OCI-LY7 (cell line): Measurements from ENCODE around the gene SLFN14. TPM values are rescaled to one million over a fixed set of nuclear protein-coding genes. Genes with fewer than 3 reads are reported as not detected.

ENCODE experiments used
- BruUV-seq: library from RNA; stranded (reverse); fragments of 400-500 nt; replicated peaks from 2 replicates; lab custom pipeline; 2021; lab: Mats Ljungman, UMichigan
- CTCF ChIA-PET: fragments of 300-600 bp; sonication (Branson Sonifier 250); formaldehyde crosslinking; loops from one replicate; lab custom pipeline; 2022; ENCODE audit warnings: antibody characterized with exemption; ENCODE audit not compliant: unreplicated experiment; lab: Charles Lee
- POLR2A ChIA-PET: fragments of 300-600 bp; sonication (Branson Sonifier 250); formaldehyde crosslinking; loops from one replicate; lab custom pipeline; 2022; ENCODE audit warnings: antibody characterized with exemption; lab: Charles Lee
- DNase-seq: peaks from one replicate; pipeline ENCODE4 v3.0.0-alpha.2; 2015; ENCODE audit warnings: low spot score
- H2AFZ ChIP-seq: fragments of 200-600 bp; sonication (generic), shearing (Covaris generic); 2 replicates; pipeline ENCODE4 v1.6.1; 2014; ENCODE audit warnings: mild to moderate bottlenecking, antibody characterized with exemption, low read length, moderate library complexity
- H3K27ac ChIP-seq: fragments of 200-600 bp; sonication (generic); 2 replicates; pipeline ENCODE4 v1.5.1; 2014; ENCODE audit warnings: mixed run types, low read depth, mild to moderate bottlenecking, moderate library complexity, low read length, inconsistent platforms; ENCODE audit not compliant: poor library complexity, severe bottlenecking
- H3K36me3 ChIP-seq: fragments of 200-600 bp; sonication (generic); 2 replicates; pipeline ENCODE4 v1.6.1; 2014; ENCODE audit warnings: mild to moderate bottlenecking, antibody characterized with exemption, low read length, moderate library complexity, mixed read lengths; ENCODE audit not compliant: insufficient read depth
- H3K4me1 ChIP-seq: fragments of 200-600 bp; sonication (generic); 2 replicates; pipeline ENCODE4 v1.5.1; 2014; ENCODE audit warnings: mild to moderate bottlenecking, low read length; ENCODE audit not compliant: insufficient read depth, poor library complexity, severe bottlenecking
- H3K4me2 ChIP-seq: fragments of 200-600 bp; sonication (generic); 2 replicates; pipeline ENCODE4 v1.6.1; 2014; ENCODE audit warnings: mild to moderate bottlenecking, low read length
- H3K4me3 ChIP-seq: fragments of 200-600 bp; sonication (generic); 2 replicates; pipeline ENCODE4 v1.5.1; 2014; ENCODE audit warnings: mild to moderate bottlenecking, low read depth, low read length; ENCODE audit not compliant: poor library complexity, severe bottlenecking
- H3K79me2 ChIP-seq: fragments of 200-600 bp; sonication (generic); 2 replicates; pipeline ENCODE4 v1.6.1; 2016; ENCODE audit warnings: low read depth, mild to moderate bottlenecking, low read length, moderate library complexity, mixed read lengths; ENCODE audit not compliant: insufficient read depth
- H3K9me2 ChIP-seq: fragments of 200-600 bp; sonication (generic); 2 replicates; pipeline ENCODE4 v1.6.1; 2016; ENCODE audit warnings: mild to moderate bottlenecking, low read length, mixed read lengths; ENCODE audit not compliant: insufficient read depth
- H3K9me3 ChIP-seq: fragments of 200-600 bp; sonication (generic); 2 replicates; pipeline ENCODE4 v1.6.1; 2014; ENCODE audit warnings: mild to moderate bottlenecking, mixed run types, low read length, mixed read lengths
- H4K20me1 ChIP-seq: fragments of 200-600 bp; sonication (generic); 2 replicates; pipeline ENCODE4 v1.6.1; 2014; ENCODE audit warnings: mild to moderate bottlenecking, antibody characterized with exemption, low read length, moderate library complexity, mixed read lengths; ENCODE audit not compliant: insufficient read depth
- CTCF ChIP-seq: fragments of 200-600 bp; sonication (generic); conservative IDR thresholded peaks from 2 replicates; pipeline ENCODE4 v1.5.1; 2014; ENCODE audit warnings: mild to moderate bottlenecking, antibody characterized with exemption, low read length, moderate library complexity, mixed read lengths
- EZH2phosphoT487 ChIP-seq: fragments of 200-600 bp; sonication (generic); IDR thresholded peaks from 2 replicates; pipeline ENCODE4 v1.6.1; 2018; ENCODE audit warnings: low read depth, borderline replicate concordance, mild to moderate bottlenecking, mixed run types, antibody characterized with exemption, low read length, moderate library complexity, mixed read lengths
- intact Hi-C: fragments of 100-400 bp; cut with micrococcal nuclease; formaldehyde crosslinking; loops from one replicate; pipeline ENCODE4 v1.10.0; 2022; ENCODE audit not compliant: unreplicated experiment
- total RNA-seq, 2 experiments: library from RNA; depleted of rRNA in 1 of 2; stranded (reverse); fragments of >200 nt in 1 of 2; shearing (Covaris generic) in 1 of 2; gene quantifications; 2 replicates each; pipeline ENCODE4 v1.2.3, GENCODE V29; 2014 to 2022

The SLFN14 gene
- total RNA-seq, 2 experiments from 2014 or later, result not detected

DNA sequence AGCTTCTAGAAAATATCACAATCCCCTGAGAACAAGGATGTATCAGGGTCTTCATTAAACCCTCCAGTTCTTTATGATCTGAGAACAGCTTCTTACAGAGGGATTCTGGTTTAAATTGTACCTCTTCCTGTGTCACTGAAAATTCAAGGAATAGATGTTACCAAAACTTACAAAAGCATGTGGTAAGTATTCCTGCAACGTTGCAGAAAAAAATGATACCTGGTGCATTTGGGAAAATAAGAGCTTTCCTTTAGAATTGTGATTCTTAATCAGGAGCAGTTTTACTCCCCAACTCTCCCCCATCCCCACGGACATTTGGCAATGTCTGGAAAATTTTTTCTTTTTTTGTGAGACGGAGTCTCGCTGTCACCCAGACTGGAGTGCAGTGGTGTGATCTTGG lies 7.3 kb downstream of the SLFN14 start:
- Histone ChIP-seq H3K27ac (no peak overlapping the region), H3K4me3 (no peak overlapping the region), H3K36me3 (no peaks in the 10 kb centered on the region), H3K4me2 (no peak overlapping the region), H3K4me1 (no peaks in the 10 kb centered on the region), H3K9me3 (no peaks in the 10 kb centered on the region), H4K20me1 (no peaks in the 10 kb centered on the region), H3K9me2 (no peaks in the 10 kb centered on the region), H3K79me2 (no peaks in the 10 kb centered on the region), H2AFZ (no peak overlapping the region)
- no peak for DNase-seq
- ChIA-PET POLR2A (interaction anchor here (0.7 kb wide), 2 partner anchors 9 to 48 kb away, joined by 3 to 4 read pairs; no protein-coding TSS in a partner anchor), CTCF (no interaction called here)
- TF ChIP-seq EZH2phosphoT487 (no peak), CTCF (no peak)
- intact Hi-C loops, result no loop called here
- no TSS peak for BruUV-seq

GRCh38 chr17:35548978-35549377 lies 11.6 kb downstream of the SLFN14 start:
- no peaks in the 10 kb centered on the region for H3K9me3 ChIP-seq
- H3K79me2 ChIP-seq, result no peaks in the 10 kb centered on the region
- no peak overlapping the region for H3K27ac ChIP-seq
- TF ChIP-seq CTCF, result no peak
- TF ChIP-seq EZH2phosphoT487, result no peak
- intact Hi-C loops, result no loop called here
- no peaks in the 10 kb centered on the region for H4K20me1 ChIP-seq
- no peak for DNase-seq
- no peaks in the 10 kb centered on the region for H3K36me3 ChIP-seq
- H3K9me2 ChIP-seq, result no peaks in the 10 kb centered on the region
- BruUV-seq, result no TSS peak
- H2AFZ ChIP-seq, result no peak overlapping the region
- no peak overlapping the region for H3K4me2 ChIP-seq
- ChIA-PET POLR2A (no interaction called here), CTCF (no interaction called here)
- H3K4me1 ChIP-seq, result no peaks in the 10 kb centered on the region
- no peak overlapping the region for H3K4me3 ChIP-seq

DNA sequence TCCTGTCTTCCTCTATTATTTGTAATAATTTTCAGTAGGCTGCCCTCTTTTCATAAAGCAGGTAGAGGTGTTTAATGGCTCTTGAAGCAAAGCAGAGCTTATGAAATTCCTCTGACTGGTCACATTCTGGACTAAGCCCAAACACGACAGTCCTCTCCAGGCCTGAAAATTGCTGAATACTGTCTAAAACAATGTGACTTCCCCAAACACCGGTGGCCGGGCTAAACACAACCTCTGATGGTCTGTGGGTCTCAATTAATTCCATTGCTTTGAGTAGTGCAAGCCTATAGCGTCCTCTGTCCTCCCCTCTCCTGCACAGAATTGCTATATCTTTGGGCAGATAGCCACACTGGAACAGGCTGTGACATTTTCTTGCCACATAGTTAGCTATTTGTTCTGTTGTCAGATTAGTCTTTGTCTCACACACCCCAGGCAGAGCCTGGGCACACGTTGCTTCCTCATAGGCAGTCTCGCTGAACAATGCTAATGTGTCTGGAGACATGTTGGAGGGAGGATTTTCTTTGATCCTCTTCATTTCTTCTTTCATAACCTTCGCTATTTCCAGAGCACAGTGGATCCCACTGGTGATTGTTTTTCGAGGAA lies 12.3 kb downstream of the SLFN14 start:
- H3K36me3 ChIP-seq, result no peaks in the 10 kb centered on the region
- no peak overlapping the region for H2AFZ ChIP-seq
- no peak overlapping the region for H3K4me2 ChIP-seq
- H3K27ac ChIP-seq, result no peak overlapping the region
- no peak for TF ChIP-seq EZH2phosphoT487
- no peak for TF ChIP-seq CTCF
- CTCF ChIA-PET, result no interaction called here
- H4K20me1 ChIP-seq, result no peaks in the 10 kb centered on the region
- no peaks in the 10 kb centered on the region for H3K4me1 ChIP-seq
- intact Hi-C loops, result no loop called here
- DNase-seq, result no peak
- H3K9me2 ChIP-seq, result no peaks in the 10 kb centered on the region
- H3K4me3 ChIP-seq, result no peak overlapping the region
- H3K9me3 ChIP-seq, result no peaks in the 10 kb centered on the region
- POLR2A ChIA-PET, result interaction anchor here (0.7 kb wide), 1 partner anchor 19 kb away, joined by 4 read pairs; no protein-coding TSS in a partner anchor
- no TSS peak for BruUV-seq
- no peaks in the 10 kb centered on the region for H3K79me2 ChIP-seq
